ENCODE measurements around the gene NRAP.

Gene NRAP

GRCh38 chr10:113540845-113541548 is 122.8 kb downstream of the NRAP start:
- no peaks in the 10 kb centered on the region for H3K4me1 ChIP-seq (ENCODE audit: insufficient read depth, low read length)
- H3K36me3 ChIP-seq (ENCODE audit: insufficient read depth, low read length): no peaks in the 10 kb centered on the region
- no peak overlapping the region for H3K9ac ChIP-seq (ENCODE audit: low read depth, low read length)
- no peaks in the 10 kb centered on the region for H3K9me3 ChIP-seq (ENCODE audit: control insufficient read depth, insufficient read depth, low read length)

- Histone ChIP-seq H3K9ac (ENCODE audit: low read depth, low read length) (no peak overlapping the region), H3K36me3 (ENCODE audit: insufficient read depth, low read length) (no peaks in the 10 kb centered on the region), H3K4me1 (ENCODE audit: insufficient read depth, low read length) (no peaks in the 10 kb centered on the region), H3K9me3 (ENCODE audit: control insufficient read depth, insufficient read depth, low read length) (no peaks in the 10 kb centered on the region)
Measured at GRCh38 chr10:113539789-113540188, 124.1 kb downstream of the NRAP start.

Measured in ES-I3 (cell line).